Natural killer cell (primary cell): Measurements from ENCODE around the gene ABL1. TPM values are rescaled to one million over a fixed set of nuclear protein-coding genes. Genes with fewer than 3 reads are reported as not detected.
A peak's percentile ranks its signal among the peaks of the same experiment; 100 is the strongest.

Source experiments
- ATAC-seq, 3 donors: fragments of 150-1000 bp in 2 of 3; fragments of 200-7000 bp in 1 of 3; cut with Tn5 transposase; 1 replicate in 1 of 3; 2 replicates in 2 of 3; pipeline ENCODE4 v1.10.0; 2021; ENCODE audit warnings: mild to moderate bottlenecking in 2 of 3, moderate library complexity in 2 of 3
- DNase-seq, 2 donors: peaks; one replicate each; pipeline versions ENCODE4 v3.0.0 to v3.0.0-alpha.2; 2013 to 2021; ENCODE audit warnings: mixed read lengths in 1 of 2
- H3K27ac ChIP-seq: one replicate; pipeline ENCODE4 v1.5.1; 2013; ENCODE audit warnings: mild to moderate bottlenecking, low read length
- H3K27me3 ChIP-seq: one replicate; pipeline ENCODE4 v1.6.1; 2013; ENCODE audit warnings: low read length; ENCODE audit not compliant: control insufficient read depth, insufficient read depth
- H3K36me3 ChIP-seq: one replicate; pipeline ENCODE4 v1.6.1; 2013; ENCODE audit warnings: low read length; ENCODE audit not compliant: control insufficient read depth, insufficient read depth
- H3K4me1 ChIP-seq: one replicate; pipeline ENCODE4 v1.6.1; 2013; ENCODE audit warnings: low read length; ENCODE audit not compliant: control insufficient read depth, insufficient read depth
- H3K4me3 ChIP-seq: one replicate; pipeline ENCODE4 v1.5.1; 2013; ENCODE audit warnings: low read length
- H3K9me3 ChIP-seq: one replicate; pipeline ENCODE4 v1.6.1; 2013; ENCODE audit warnings: low read length; ENCODE audit not compliant: control insufficient read depth, insufficient read depth
- H3K27ac Mint-ChIP-seq, 2 donors: one replicate each; pipeline ENCODE4 v1.8.0; 2022; ENCODE audit warnings: mild to moderate bottlenecking in 2 of 2, mixed read lengths in 2 of 2, moderate library complexity in 1 of 2
- H3K27me3 Mint-ChIP-seq, 2 donors: one replicate each; pipeline ENCODE4 v1.8.0; 2022; ENCODE audit warnings: low read depth in 2 of 2, mixed read lengths in 2 of 2
- H3K36me3 Mint-ChIP-seq: one replicate; pipeline ENCODE4 v1.8.0; 2022; ENCODE audit warnings: mixed read lengths
- H3K4me1 Mint-ChIP-seq, 2 donors: one replicate each; pipeline ENCODE4 v1.8.0; 2022; ENCODE audit warnings: mixed read lengths in 2 of 2
- H3K4me3 Mint-ChIP-seq: one replicate; pipeline ENCODE4 v1.8.0; 2022; ENCODE audit warnings: mild to moderate bottlenecking, moderate library complexity, mixed read lengths
- H3K9me3 Mint-ChIP-seq, 2 donors: one replicate each; pipeline ENCODE4 v1.8.0; 2022; ENCODE audit warnings: mixed read lengths in 2 of 2
- WGBS: methylation state at CpG from one replicate; pipeline ENCODE4 v1.1.7; 2013; ENCODE audit warnings: missing lambda C conversion rate; ENCODE audit not compliant: insufficient coverage; 5-methylcytosine and 5-hydroxymethylcytosine counted together
- intact Hi-C: fragments of 100-400 bp; cut with micrococcal nuclease; formaldehyde crosslinking; loops from one replicate; pipeline ENCODE4 v1.14.2; 2022
- total RNA-seq, 4 donors: library from RNA; stranded (reverse); fragments of 120-200 nt in 1 of 4; gene quantifications; one replicate each; pipeline versions ENCODE4 v1.2.3 to v1.2.4, GENCODE V29; 2013 to 2022
- TF ChIP-seq, protein P1 (sequence below): fragments of 200-600 bp; IDR thresholded peaks from one replicate; pipeline ENCODE4 v1.8.0; 2022; ENCODE audit warnings: antibody characterized with exemption

The ABL1 gene
- total RNA-seq, 3 donors from 2014 or later (not counting 1 experiment from before 2014, with no cell fraction given): 49.7 to 65.6 (median 53.8) TPM

DNA sequence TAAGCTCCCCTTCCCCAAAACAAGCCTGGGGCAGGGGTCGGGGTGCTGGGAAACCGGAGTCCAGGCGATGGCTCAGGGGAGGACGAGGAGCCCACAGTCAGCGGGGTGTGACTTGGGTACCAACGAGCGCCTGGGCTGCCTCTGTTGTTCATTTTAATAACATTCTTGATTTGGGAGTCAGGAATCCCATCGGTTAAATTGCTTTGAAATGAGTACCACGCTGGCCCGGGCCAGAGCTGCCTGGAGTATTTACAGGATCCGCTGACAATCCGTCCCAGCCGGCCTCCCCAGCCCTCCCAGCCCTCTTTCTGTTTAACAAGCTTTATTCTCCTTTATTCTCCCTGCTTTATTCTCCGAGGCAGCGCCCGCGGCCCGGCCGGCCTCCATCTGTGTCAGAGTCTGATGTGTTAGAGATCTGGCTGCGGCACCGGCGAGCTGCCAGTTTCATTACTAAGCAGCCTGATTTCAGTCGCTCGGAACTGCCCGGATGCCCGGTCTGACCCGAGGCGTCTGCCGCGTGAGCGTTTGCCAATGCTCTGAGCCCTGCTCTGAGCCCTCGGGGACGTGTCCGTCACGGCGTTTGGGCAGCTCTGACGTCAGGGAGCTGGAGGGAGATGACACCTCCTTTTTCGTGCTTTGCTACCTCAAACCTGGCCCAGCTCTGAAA is 78.0 kb downstream of the ABL1 start:
- no peaks in the 10 kb centered on the region for H3K36me3 Mint-ChIP-seq
- no peaks in the 10 kb centered on the region for H3K9me3 Mint-ChIP-seq
- TF ChIP-seq, protein P1, sequence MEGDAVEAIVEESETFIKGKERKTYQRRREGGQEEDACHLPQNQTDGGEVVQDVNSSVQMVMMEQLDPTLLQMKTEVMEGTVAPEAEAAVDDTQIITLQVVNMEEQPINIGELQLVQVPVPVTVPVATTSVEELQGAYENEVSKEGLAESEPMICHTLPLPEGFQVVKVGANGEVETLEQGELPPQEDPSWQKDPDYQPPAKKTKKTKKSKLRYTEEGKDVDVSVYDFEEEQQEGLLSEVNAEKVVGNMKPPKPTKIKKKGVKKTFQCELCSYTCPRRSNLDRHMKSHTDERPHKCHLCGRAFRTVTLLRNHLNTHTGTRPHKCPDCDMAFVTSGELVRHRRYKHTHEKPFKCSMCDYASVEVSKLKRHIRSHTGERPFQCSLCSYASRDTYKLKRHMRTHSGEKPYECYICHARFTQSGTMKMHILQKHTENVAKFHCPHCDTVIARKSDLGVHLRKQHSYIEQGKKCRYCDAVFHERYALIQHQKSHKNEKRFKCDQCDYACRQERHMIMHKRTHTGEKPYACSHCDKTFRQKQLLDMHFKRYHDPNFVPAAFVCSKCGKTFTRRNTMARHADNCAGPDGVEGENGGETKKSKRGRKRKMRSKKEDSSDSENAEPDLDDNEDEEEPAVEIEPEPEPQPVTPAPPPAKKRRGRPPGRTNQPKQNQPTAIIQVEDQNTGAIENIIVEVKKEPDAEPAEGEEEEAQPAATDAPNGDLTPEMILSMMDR: no peak
- H3K27ac ChIP-seq: no peak overlapping the region
- H3K4me1 Mint-ChIP-seq: no peaks in the 10 kb centered on the region
- ATAC-seq (no peak), DNase-seq (no peak)
- H3K27ac Mint-ChIP-seq: no peak overlapping the region
- H3K36me3 ChIP-seq: no peaks in the 10 kb centered on the region
- no peaks in the 10 kb centered on the region for H3K9me3 ChIP-seq
- intact Hi-C loops: no loop called here
- H3K4me1 ChIP-seq: no peaks in the 10 kb centered on the region
- H3K4me3 Mint-ChIP-seq: no peak overlapping the region
- no peaks in the 10 kb centered on the region for H3K27me3 Mint-ChIP-seq
- H3K27me3 ChIP-seq: no peaks in the 10 kb centered on the region
- no peak overlapping the region for H3K4me3 ChIP-seq
- WGBS: 89% methylated on average over 38 of the region's 38 CpGs

DNA sequence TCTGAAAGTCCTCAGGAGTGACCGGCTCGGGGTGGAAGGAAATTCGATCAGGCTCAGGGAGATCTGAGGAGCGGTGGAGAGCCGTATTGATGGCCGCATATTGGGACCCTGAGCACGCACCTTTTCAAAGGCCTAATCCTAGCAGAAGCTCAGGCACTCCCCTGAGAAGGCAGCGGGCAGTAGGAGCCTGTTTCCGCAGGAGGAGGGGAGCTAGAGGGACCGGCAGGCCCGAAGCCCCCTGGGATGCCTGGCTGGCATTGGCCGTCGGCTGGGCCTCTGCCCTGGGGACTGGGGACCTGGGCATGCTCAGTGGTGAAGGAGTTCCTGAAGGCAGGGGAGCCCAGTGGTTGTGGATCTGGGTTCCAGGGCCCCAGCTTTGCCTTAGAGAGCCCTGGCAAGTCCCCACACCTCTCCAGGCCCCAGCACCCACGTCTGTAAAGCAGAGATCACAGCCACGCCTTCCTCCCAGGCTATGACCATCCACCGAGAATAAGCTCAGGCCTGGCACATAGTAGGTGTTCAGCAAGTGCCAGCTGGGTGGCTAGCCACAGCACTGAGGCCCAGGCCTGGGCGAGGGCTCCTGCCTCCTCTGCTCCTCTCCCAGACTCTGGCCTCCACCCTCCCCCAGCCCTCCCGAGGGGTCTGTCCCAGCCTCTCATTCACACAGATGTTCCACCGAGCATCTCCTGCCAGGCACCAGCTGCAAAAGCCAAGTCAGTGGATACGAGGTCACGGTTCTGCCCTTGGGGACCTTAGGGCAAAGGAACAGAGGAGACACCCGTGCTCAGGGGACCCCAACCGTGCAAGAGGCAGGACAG is 78.8 kb downstream of the ABL1 start:
- H3K27ac Mint-ChIP-seq: no peak overlapping the region
- no peak overlapping the region for H3K4me3 Mint-ChIP-seq
- 72% methylated on average over 23 of the region's 23 CpGs for WGBS
- no peak for DNase-seq
- H3K36me3 Mint-ChIP-seq: no peaks in the 10 kb centered on the region
- no peak for ATAC-seq
- H3K9me3 Mint-ChIP-seq: no peaks in the 10 kb centered on the region
- H3K4me3 ChIP-seq: no peak overlapping the region
- H3K36me3 ChIP-seq: no peaks in the 10 kb centered on the region
- TF ChIP-seq, protein P1: no peak
- intact Hi-C loops: no loop called here
- no peak overlapping the region for H3K27ac ChIP-seq
- no peaks in the 10 kb centered on the region for H3K4me1 ChIP-seq
- H3K9me3 ChIP-seq: no peaks in the 10 kb centered on the region
- H3K27me3 ChIP-seq: no peaks in the 10 kb centered on the region
- no peaks in the 10 kb centered on the region for H3K27me3 Mint-ChIP-seq
- H3K4me1 Mint-ChIP-seq: no peaks in the 10 kb centered on the region

DNA sequence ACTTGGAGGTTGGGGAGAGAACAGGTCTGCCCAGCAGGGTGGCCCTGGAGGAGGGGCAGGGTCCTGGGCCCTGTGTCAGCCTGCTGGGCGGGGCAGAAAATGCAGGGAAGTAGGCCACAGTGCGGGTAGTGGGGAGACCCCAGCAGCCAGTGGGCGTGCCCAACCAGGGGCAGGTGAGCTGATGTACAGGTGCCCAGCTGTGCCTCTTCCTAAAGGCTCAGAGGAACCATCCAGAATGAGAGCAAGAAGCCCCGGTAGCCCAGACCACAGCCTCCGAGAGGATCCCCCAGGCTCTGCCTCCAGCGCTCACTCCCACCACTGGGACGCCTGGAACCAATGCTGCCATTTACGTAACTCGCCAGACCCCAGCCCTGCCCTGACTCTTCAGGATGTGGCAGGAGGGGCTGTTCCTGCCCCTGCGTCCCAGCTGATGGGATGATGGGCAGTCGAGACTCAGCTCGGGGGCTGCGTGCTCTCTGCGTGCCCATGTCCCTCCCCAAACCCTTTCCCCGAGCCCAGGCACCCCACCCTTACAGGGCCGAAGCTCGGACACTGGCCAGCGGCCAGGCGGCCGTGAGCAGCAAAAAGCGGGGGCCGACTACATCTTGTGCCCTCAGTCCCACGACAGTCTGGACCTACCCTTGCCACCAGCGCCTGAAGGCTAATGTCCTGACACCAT is 79.5 kb downstream of the ABL1 start:
- TF ChIP-seq, protein P1: no peak
- Histone ChIP-seq H3K9me3 (no peaks in the 10 kb centered on the region), H3K4me3 (no peak overlapping the region), H3K36me3 (no peaks in the 10 kb centered on the region), H3K4me1 (no peaks in the 10 kb centered on the region), H3K27ac (no peak overlapping the region), H3K27me3 (no peaks in the 10 kb centered on the region)
- whole genome bisulfite sequencing: 70% methylated on average over 24 of the region's 24 CpGs
- intact Hi-C loops: no loop called here
- Mint-ChIP-seq H3K4me3 (no peak overlapping the region), H3K9me3 (no peaks in the 10 kb centered on the region), H3K36me3 (no peaks in the 10 kb centered on the region), H3K27ac (no peak overlapping the region), H3K27me3 (no peaks in the 10 kb centered on the region), H3K4me1 (no peaks in the 10 kb centered on the region)
- peak in 1 of 3 donors; percentile 24 for ATAC-seq
- DNase-seq: no peak
